Measurements from ENCODE around the gene ST7. TPM values are rescaled to one million over a fixed set of nuclear protein-coding genes. Genes with fewer than 3 reads are reported as not detected.

Gene ST7
- total RNA-seq, 2 experiments from 2014 or later: 5.2 to 7.0 TPM

DNA sequence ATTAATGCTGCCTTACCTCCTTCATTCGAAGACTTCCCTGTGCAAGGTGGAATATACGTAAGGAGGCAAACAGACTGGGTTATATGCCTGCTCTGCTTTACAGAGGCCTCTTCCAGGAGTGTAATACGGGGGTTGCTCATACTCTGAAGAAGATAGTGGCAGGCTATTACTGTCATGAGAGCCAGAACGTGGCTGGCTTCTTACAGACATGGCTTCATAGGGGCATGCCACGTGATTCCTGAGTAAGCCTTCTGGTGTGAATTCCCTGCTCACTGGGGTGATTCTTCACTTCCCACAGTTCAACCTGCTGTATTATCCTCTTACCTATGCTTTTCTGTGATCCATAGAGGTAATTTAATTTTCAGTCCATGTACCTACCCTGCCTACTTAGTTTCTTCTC is 141.8 kb downstream of the ST7 start:
- ChIA-PET CTCF (no interaction called here), POLR2A (no interaction called here)
- no peak overlapping the region for H3K4me3 Mint-ChIP-seq
- H3K4me1 Mint-ChIP-seq: peaks cover 9% of the 10 kb centered on the region
- no peaks in the 10 kb centered on the region for H3K9me3 Mint-ChIP-seq
- no peak for DNase-seq
- no peaks in the 10 kb centered on the region for H3K36me3 Mint-ChIP-seq (ENCODE audit: low read depth)
- no peak overlapping the region for H3K27ac Mint-ChIP-seq
- H3K27me3 Mint-ChIP-seq: no peaks in the 10 kb centered on the region

DNA sequence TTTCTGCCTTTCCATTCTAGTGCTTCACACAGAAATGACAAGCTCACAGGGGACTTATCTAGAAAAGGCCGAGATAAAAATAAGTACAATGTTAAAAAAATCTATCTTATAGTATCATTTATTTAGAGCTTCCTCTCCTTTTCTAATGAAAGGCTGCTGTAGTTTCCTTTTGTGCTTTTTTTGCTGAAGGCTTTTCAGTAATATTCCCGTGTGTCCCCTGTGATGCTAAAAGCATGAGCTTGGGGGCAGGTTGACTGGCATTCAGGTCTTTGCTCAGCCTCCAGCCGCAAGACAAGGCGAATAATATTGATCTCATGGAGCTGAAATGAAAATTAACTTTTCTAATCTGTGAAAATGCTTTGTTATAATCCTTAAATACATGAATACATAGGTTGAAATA is 143.0 kb downstream of the ST7 start:
- Mint-ChIP-seq H3K9me3 (no peaks in the 10 kb centered on the region), H3K27me3 (peaks cover 2% of the 10 kb centered on the region), H3K4me3 (no peak overlapping the region), H3K36me3 (ENCODE audit: low read depth) (no peaks in the 10 kb centered on the region), H3K4me1 (peaks cover 9% of the 10 kb centered on the region), H3K27ac (no peak overlapping the region)
- DNase-seq: no peak
- POLR2A ChIA-PET: no interaction called here
- CTCF ChIA-PET: interaction anchor here (0.5 to 0.6 kb wide), 2 partner anchors 22 to 519 kb away, joined by 3 to 4 read pairs; no protein-coding TSS in a partner anchor

DNA sequence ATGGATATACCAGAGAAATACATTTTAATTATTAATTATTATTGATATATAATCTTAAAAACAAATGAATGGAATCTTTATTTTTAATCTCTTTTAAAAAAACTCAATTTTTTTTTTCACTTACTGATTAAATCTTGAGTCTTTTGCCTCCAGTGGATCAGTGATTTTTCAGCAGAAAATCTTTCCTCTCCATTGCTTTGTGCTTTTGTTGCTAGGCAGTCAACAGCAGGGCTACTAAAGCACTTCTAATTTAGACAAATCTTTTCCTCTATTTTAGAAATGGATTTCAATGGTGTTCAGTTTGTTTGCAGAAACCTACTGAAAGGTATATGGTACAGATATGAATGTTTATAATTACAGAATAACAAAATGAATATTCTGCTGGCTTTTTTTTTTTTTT is 143.6 kb downstream of the ST7 start:
- no peak overlapping the region for H3K4me3 Mint-ChIP-seq
- H3K27me3 Mint-ChIP-seq: peaks cover 2% of the 10 kb centered on the region
- ChIA-PET CTCF (no interaction called here), POLR2A (no interaction called here)
- no peak overlapping the region for H3K27ac Mint-ChIP-seq
- H3K9me3 Mint-ChIP-seq: no peaks in the 10 kb centered on the region
- DNase-seq: no peak
- H3K36me3 Mint-ChIP-seq (ENCODE audit: low read depth): no peaks in the 10 kb centered on the region
- peaks cover 9% of the 10 kb centered on the region for H3K4me1 Mint-ChIP-seq

DNA sequence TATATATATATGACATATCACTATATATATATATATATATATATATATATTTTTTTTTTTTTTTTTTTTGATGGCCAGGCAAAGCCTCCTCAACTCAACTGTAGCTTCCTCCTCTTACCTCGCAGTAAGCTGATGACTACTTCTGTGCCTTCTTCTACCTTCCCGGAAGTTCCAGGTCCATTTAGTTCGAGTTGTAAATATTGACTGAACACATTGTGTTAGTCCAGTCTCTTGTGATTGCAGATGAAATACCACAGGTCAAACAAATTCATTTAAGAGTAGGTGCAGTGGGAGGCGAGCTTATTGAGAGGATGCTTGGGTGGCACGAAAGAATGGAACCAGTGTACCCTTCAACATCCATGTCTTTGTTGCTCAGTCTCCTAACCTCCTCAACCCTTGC is 144.6 kb downstream of the ST7 start:
- DNase-seq: no peak
- Mint-ChIP-seq H3K9me3 (no peaks in the 10 kb centered on the region), H3K4me1 (peaks cover 9% of the 10 kb centered on the region), H3K27me3 (peaks cover 2% of the 10 kb centered on the region), H3K4me3 (no peak overlapping the region), H3K36me3 (ENCODE audit: low read depth) (no peaks in the 10 kb centered on the region), H3K27ac (no peak overlapping the region)
- ChIA-PET POLR2A (no interaction called here), CTCF (no interaction called here)

DNA sequence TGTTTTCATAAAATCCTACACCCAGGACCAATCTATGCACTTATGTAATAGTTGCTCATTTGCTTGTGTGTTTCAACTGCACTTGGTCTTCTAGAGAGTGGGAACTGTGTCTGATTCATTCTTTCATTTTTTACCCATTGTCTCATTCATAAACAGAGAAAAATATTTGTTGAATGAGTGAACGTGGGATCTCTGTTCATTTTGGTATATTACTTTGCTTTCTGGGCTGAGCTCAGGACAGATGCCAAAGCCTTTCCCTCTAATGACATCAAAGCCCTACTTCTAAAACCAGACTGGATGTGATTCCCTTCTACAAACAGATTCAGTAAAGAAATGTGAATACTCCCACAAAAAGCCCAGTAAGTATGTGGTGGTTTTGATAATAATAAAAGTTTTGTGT is 145.2 kb downstream of the ST7 start:
- POLR2A ChIA-PET: interaction anchor here (0.6 kb wide), 1 partner anchor 206 kb away, joined by 8 read pairs; no protein-coding TSS in a partner anchor
- CTCF ChIA-PET: no interaction called here
- H3K4me1 Mint-ChIP-seq: peaks cover 9% of the 10 kb centered on the region
- no peak overlapping the region for H3K4me3 Mint-ChIP-seq
- H3K27me3 Mint-ChIP-seq: peaks cover 2% of the 10 kb centered on the region
- H3K9me3 Mint-ChIP-seq: no peaks in the 10 kb centered on the region
- DNase-seq: no peak
- no peaks in the 10 kb centered on the region for H3K36me3 Mint-ChIP-seq (ENCODE audit: low read depth)
- H3K27ac Mint-ChIP-seq: no peak overlapping the region

DNA sequence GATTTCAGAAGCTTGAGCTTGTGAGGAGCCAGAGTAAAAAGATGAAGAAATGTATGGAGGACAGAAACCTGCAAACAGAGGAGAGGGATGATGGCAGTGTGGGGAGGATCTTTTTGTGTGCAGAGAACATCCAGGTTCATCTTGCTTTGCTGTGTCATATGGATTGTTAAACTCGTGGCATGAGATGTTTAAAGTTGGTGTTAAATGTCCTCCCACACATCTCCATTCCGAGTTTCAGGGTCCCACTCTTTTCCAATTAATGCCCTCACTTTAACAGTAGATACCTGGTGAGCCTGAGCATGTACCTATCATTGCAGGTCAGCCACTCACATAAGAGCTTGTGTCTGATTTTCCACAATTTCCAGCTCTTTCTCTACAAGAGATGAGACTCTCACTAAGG is 147.7 kb downstream of the ST7 start:
- POLR2A ChIA-PET: no interaction called here
- no peak overlapping the region for H3K27ac Mint-ChIP-seq
- H3K4me1 Mint-ChIP-seq: no peaks in the 10 kb centered on the region
- DNase-seq: no peak
- no peaks in the 10 kb centered on the region for H3K9me3 Mint-ChIP-seq
- peaks cover 2% of the 10 kb centered on the region for H3K27me3 Mint-ChIP-seq
- no peak overlapping the region for H3K4me3 Mint-ChIP-seq
- H3K36me3 Mint-ChIP-seq (ENCODE audit: low read depth): no peaks in the 10 kb centered on the region
- CTCF ChIA-PET: no interaction called here

DNA sequence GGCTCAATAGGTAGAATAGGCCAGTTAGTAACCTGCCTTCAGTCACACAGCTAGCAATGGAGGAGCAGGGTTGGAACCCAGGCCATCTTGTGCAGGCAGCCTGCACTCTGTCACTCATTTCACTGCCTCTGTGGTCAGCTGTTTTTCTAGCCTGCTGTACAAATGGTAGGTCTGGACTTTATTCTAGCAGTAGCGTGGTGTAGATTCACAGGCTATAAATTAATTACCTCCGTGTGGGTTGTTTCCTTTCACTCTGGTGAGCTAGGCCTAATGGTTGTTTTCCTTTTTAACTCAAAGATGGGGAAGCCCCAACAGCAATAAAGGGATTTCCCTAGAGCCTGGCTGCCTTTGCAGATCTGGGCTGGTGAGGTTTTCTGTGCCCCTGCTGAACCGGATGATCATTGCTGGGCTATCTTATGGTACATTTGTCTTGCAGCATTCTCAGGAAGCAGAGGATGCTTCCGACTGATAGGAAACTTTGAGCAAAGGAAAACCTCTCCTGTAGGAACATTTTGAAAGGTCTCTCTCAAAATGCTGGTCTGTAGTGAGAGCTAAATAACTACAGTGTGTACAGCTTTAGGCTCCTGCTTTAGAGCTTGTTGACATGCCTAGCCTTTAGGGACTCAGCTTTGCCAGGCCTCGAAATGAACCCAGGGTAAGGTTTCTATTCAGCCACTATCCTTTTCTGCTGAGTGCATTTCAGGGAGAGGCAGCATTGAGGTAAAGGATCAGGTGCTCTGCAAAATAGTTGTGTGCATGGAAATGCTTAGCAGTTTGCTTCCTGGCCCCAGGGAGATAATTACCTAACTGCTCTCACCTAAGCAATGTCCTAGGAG is 157.4 kb downstream of the ST7 start:
- ChIA-PET CTCF (interaction anchor here (1.1 kb wide), 1 partner anchor 180 kb away, joined by 3 read pairs; no protein-coding TSS in a partner anchor), POLR2A (no interaction called here)
- no peaks in the 10 kb centered on the region for H3K36me3 Mint-ChIP-seq (ENCODE audit: low read depth)
- H3K27ac Mint-ChIP-seq: peak overlapping the region; percentile 37
- peaks cover 22% of the 10 kb centered on the region for H3K4me1 Mint-ChIP-seq
- H3K4me3 Mint-ChIP-seq: no peak overlapping the region
- peak; percentile 48 for DNase-seq
- H3K9me3 Mint-ChIP-seq: peaks cover 2% of the 10 kb centered on the region
- H3K27me3 Mint-ChIP-seq: peaks cover 3% of the 10 kb centered on the region

DNA sequence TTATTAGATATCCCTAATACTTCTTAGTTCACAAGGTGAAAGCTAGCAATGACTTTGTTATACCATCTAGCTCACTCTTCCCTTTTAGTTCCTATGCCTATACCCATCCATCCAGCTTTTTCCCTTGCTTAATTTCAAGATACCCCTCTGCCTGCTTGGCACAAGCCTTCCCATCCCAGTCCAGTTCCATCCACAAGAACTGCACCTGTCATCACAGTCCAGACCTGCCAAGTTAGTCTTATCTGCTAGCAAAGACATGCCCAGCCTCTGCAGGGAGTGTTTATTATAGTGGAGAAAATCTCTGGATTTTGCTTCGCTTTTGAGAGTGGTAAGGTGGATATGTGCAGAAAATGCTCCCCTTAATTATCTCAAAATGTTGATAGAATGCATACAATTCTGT is 158.2 kb downstream of the ST7 start:
- Mint-ChIP-seq H3K27me3 (peaks cover 3% of the 10 kb centered on the region), H3K27ac (no peak overlapping the region), H3K4me1 (peaks cover 22% of the 10 kb centered on the region), H3K36me3 (ENCODE audit: low read depth) (no peaks in the 10 kb centered on the region), H3K4me3 (no peak overlapping the region), H3K9me3 (peaks cover 2% of the 10 kb centered on the region)
- DNase-seq: no peak
- CTCF ChIA-PET: no interaction called here
- POLR2A ChIA-PET: no interaction called here

DNA sequence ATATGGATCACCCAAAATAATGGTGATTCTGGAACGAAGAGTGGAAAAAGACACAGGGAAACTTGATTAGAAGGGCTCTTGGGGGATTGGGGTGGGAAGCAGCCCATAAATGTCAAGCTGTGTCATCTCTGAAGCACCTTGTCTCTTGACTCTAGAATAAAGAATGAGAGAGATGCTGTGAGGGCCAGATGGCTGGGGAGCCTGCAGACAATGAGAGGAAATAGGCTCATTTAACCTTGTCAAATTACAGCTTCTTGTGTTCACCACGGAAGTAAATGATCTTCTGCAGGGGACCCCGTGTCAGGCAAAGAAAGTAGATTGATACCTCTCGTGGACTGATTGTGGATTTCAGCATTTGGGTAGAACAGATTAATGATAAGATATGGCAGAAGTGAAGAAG is 159.3 kb downstream of the ST7 start:
- Mint-ChIP-seq H3K36me3 (ENCODE audit: low read depth) (no peaks in the 10 kb centered on the region), H3K9me3 (peaks cover 2% of the 10 kb centered on the region), H3K4me3 (no peak overlapping the region), H3K27ac (no peak overlapping the region), H3K4me1 (peaks cover 22% of the 10 kb centered on the region), H3K27me3 (peaks cover 3% of the 10 kb centered on the region)
- no peak for DNase-seq
- ChIA-PET CTCF (interaction anchor here (1.3 kb wide), 1 partner anchor 128 kb away, joined by 3 read pairs; no protein-coding TSS in a partner anchor), POLR2A (no interaction called here)

DNA sequence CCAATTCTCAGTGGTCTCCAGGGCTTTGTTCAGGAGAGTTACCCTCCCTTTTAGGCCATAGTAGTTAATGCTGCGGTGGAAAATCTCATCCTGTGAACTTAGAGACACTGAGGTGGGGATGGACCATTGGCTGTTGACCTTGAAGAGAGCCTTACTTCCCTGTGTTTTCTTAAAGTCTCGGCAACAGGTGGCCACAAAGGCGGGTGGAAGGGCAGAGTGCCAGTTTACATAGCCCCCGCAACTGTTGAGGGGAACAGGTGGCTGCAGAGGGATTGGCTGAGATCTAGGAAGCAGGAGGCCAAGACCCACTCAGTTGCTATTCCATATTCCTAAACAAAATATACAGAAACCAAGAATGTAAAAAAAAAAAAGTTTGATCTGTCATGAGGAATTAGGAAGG is 160.6 kb downstream of the ST7 start:
- no peak for DNase-seq
- Mint-ChIP-seq H3K9me3 (no peaks in the 10 kb centered on the region), H3K27me3 (peaks cover 7% of the 10 kb centered on the region), H3K36me3 (ENCODE audit: low read depth) (no peaks in the 10 kb centered on the region), H3K4me1 (peaks cover 14% of the 10 kb centered on the region), H3K4me3 (no peak overlapping the region), H3K27ac (no peak overlapping the region)
- ChIA-PET CTCF (no interaction called here), POLR2A (no interaction called here)

DNA sequence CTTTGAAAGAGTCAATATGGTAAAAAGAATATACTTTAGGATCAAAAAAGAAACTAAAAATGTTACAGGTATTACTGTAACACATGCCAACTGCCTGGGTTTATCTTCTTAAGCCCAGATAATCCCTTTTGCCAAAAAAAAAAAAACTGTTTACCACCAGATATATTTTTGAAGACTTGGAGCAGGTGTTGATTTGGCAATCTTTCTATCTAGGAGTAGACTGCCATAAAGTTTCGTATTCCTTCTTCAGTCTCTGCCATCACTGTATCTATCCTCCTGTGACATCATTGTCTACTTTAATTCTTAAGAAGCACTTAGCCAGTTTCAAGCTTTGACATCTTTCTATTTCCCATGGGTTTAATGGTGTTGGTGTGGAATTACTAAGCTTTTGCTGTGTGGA is 161.0 kb downstream of the ST7 start:
- H3K4me3 Mint-ChIP-seq: no peak overlapping the region
- H3K4me1 Mint-ChIP-seq: peaks cover 14% of the 10 kb centered on the region
- ChIA-PET POLR2A (no interaction called here), CTCF (no interaction called here)
- no peak overlapping the region for H3K27ac Mint-ChIP-seq
- no peak for DNase-seq
- H3K27me3 Mint-ChIP-seq: peaks cover 7% of the 10 kb centered on the region
- H3K9me3 Mint-ChIP-seq: no peaks in the 10 kb centered on the region
- H3K36me3 Mint-ChIP-seq (ENCODE audit: low read depth): no peaks in the 10 kb centered on the region

DNA sequence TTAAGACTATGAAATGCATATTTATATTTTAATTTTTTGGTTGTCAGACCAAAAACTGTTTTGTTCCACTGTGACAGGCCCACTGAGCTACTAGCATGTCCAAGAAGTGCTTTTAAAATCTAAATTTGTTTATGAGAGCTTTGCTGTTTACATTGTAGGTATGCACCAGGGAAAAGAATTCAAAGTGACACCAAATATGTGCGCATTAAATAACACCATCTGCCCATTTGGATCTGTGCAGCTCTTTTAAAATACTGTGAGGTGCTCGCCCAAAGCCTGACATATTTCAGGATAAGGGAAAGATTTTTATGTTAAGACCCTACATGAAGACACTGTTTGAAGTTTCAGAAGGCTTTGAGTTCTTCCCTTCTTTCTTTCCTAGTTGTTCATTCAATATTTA is 162.9 kb downstream of the ST7 start:
- DNase-seq: no peak
- no peaks in the 10 kb centered on the region for H3K36me3 Mint-ChIP-seq (ENCODE audit: low read depth)
- H3K9me3 Mint-ChIP-seq: no peaks in the 10 kb centered on the region
- no peak overlapping the region for H3K27ac Mint-ChIP-seq
- no peaks in the 10 kb centered on the region for H3K4me1 Mint-ChIP-seq
- ChIA-PET POLR2A (no interaction called here), CTCF (no interaction called here)
- H3K27me3 Mint-ChIP-seq: peaks cover 7% of the 10 kb centered on the region
- H3K4me3 Mint-ChIP-seq: no peak overlapping the region

DNA sequence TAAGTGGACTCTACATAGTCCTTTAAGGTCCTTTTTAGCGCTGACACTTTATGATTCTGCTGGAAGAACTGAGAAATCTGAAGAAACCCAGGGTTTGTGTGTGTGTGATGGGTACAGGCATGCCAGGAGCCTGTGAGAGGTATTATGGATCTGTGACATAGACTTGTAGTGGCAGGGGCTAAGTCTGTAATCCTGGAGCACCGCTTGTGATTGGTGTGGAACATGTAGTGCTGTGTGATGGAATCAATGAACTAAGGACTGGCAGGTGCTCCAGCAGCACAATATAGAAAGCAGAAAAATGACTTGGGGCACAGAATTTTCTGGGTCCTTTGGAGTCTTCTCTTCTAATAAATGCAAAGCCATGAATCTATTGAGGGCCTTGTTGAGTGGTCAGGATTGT is 163.9 kb downstream of the ST7 start:
- H3K27ac Mint-ChIP-seq: no peak overlapping the region
- H3K4me3 Mint-ChIP-seq: no peak overlapping the region
- no peaks in the 10 kb centered on the region for H3K4me1 Mint-ChIP-seq
- no peaks in the 10 kb centered on the region for H3K36me3 Mint-ChIP-seq (ENCODE audit: low read depth)
- DNase-seq: no peak
- peaks cover 7% of the 10 kb centered on the region for H3K27me3 Mint-ChIP-seq
- CTCF ChIA-PET: no interaction called here
- POLR2A ChIA-PET: no interaction called here
- no peaks in the 10 kb centered on the region for H3K9me3 Mint-ChIP-seq

DNA sequence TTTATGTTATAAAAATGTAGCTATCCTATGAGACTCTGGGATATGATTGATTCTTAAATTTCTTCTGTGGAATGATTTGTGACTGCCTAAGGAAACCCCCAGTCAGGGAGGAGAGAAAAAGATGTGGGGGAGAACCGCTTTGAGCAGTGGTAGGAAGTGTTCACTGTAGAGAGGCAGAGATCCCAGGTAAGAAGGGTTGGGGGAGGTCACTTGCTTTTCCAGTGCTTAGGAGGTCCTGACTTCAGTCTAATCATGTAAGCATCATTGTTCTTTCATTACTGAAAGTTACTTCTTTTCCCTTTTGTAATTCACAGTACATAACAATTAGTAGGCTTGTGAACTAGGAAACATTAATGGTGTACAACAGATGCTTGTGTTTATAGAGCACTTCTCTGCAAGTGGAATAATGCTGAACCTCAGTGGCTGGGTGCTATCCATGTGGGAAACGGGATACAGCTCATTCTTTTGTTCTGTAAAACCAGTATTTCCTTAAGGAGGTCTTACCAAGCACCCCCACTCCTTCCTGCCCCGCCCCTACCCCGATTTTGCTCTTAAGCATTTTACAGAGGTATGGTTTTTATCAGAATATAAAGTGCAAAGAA is 165.4 kb downstream of the ST7 start:
- ChIA-PET POLR2A (no interaction called here), CTCF (interaction anchor here (1.0 kb wide), 1 partner anchor 120 kb away, joined by 3 read pairs; no protein-coding TSS in a partner anchor)
- Mint-ChIP-seq H3K4me1 (no peaks in the 10 kb centered on the region), H3K4me3 (no peak overlapping the region), H3K27ac (no peak overlapping the region), H3K36me3 (ENCODE audit: low read depth) (no peaks in the 10 kb centered on the region), H3K9me3 (no peaks in the 10 kb centered on the region), H3K27me3 (peaks cover 5% of the 10 kb centered on the region)
- no peak for DNase-seq
